HG02678 (cell line): ENCODE measurements around the gene SPINT2.
A peak's percentile ranks its signal among the peaks of the same experiment; 100 is the strongest.
"Not testable (repeated sequence)": the region's sequence is repeated elsewhere in the genome, so short reads cannot be mapped to it uniquely, and the experiment has no call there.

ENCODE experiments used
- ATAC-seq: cut with Tn5 transposase; IDR thresholded peaks from one replicate; pipeline ENCODE4 v1.9.1; 2021; ENCODE audit warnings: mild to moderate bottlenecking, moderate library complexity; ENCODE audit not compliant: unreplicated experiment

SPINT2 gene, protein sequence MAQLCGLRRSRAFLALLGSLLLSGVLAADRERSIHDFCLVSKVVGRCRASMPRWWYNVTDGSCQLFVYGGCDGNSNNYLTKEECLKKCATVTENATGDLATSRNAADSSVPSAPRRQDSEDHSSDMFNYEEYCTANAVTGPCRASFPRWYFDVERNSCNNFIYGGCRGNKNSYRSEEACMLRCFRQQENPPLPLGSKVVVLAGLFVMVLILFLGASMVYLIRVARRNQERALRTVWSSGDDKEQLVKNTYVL

DNA sequence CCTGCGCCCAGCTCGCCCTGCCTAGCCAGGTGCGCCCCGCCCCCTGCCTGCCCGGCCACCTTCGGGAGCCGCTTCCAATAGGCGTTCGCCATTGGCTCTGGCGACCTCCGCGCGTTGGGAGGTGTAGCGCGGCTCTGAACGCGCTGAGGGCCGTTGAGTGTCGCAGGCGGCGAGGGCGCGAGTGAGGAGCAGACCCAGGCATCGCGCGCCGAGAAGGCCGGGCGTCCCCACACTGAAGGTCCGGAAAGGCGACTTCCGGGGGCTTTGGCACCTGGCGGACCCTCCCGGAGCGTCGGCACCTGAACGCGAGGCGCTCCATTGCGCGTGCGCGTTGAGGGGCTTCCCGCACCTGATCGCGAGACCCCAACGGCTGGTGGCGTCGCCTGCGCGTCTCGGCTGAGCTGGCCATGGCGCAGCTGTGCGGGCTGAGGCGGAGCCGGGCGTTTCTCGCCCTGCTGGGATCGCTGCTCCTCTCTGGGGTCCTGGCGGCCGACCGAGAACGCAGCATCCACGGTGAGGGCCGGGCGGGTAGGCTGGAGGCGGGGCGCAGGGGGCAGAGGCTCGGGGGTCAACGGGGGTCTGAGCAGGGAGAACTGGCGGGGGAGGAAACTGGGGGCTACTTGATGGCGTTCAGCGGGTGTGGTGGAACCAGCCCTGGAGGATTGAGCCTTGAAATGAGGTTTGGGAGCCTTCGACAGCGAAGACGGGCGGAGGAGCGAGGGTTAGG, at the start of gene SPINT2:
Gene SPINT2 (plus strand): TSS at position 88 of the 727 bp plus-strand sequence. CDS start 320 bp downstream, at position 408.
- no peak for ATAC-seq

DNA sequence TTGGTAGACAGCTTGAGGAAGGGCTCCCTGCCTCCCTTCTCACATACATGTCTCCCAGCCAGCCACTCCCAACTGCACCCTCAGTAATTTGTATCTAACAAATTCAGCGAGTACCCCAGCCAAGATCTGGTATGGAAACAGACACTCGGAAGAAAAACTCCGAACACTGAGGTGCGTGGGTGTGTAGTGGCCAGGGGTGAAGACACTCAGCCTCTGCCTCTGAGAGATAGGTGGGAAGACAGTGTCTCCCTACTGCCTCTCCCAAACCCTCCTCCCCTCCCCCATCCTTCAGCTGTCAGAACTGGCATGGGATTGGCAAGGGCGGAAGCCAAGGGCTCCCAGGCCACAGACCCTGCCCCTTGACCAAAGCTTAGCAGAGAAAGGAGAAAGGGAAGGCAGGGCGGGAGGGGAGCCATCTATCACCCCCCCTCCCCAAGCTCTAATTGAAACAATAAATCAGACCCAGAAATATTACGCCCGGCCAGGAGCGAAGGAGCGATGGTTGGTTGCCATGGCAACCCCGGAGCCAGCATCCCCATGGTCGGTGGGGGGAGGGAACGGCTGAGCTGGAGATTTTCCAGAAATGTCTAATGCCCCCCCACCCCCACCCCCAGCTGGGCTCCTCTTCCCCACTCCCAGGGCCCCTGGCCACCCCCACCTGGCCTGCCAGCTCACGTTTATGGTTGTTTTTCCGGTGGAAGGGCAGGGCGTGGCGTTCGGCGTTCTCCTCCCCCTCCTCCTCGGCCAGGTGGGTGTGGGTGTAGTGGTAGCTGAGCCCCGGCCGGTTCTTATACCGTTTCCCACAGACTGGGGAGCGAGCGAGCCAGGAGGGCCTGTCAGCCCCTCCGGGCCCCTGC, 47.4 kb upstream of the SPINT2 start:
- ATAC-seq, result no peak

DNA sequence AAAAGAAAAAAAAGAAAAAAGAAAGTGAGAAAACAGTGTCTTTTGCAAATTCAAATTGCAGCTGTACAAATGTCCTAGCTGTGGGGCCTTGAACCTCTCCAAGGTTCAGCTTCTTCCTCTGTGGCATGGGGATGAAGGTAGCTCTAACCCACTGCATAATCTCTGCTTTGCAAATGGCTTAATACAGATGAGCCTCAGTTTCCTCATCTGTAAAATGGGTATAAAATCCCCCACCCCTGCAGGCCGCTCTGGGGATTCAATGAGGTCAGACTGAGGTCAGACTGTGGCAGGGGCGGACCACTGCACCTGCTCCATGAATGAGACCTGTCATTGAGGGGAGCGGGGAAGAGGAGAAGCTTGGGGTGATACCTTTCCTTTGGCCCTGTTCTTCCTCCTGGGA, 46.2 kb upstream of the SPINT2 start:
- no peak for ATAC-seq

DNA sequence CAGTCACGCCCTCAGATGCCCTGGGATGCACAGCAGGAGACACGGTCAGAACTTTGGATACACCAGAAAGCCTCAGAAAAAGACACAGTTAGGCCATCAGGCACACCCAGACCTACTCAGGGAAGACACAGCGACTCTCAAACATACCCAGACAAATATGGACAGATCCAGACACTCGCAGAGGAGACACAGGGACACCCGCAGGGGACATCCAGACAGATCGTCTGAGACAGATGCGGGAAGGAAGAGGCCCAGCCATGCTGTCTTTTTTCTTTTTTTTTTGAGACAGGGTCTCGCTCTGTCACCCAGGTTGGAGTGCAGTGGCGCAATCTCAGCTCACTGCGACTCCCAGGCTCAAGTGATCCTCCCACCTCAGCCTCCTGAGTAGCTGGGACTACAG, 45.2 kb upstream of the SPINT2 start:
- ATAC-seq, result no peak

DNA sequence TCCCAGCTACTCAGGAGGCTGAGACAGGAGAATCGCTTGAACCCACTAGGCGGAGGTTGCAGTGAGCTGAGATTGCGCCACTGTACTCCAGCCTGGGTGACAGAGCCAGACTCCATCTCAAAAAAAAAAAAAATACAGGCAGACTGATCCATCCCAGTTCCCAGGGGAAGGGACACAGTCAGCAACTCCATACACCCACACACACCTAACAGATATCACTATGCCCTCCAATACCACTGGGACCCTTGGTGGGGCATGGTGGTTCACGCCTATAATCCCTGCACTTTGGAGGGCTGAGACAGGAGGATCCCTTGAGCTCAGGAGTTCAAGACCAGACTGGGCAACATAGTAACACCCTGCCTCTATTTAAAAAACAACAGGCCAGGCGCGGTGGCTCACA, 43.0 kb upstream of the SPINT2 start:
- ATAC-seq, result no peak

DNA sequence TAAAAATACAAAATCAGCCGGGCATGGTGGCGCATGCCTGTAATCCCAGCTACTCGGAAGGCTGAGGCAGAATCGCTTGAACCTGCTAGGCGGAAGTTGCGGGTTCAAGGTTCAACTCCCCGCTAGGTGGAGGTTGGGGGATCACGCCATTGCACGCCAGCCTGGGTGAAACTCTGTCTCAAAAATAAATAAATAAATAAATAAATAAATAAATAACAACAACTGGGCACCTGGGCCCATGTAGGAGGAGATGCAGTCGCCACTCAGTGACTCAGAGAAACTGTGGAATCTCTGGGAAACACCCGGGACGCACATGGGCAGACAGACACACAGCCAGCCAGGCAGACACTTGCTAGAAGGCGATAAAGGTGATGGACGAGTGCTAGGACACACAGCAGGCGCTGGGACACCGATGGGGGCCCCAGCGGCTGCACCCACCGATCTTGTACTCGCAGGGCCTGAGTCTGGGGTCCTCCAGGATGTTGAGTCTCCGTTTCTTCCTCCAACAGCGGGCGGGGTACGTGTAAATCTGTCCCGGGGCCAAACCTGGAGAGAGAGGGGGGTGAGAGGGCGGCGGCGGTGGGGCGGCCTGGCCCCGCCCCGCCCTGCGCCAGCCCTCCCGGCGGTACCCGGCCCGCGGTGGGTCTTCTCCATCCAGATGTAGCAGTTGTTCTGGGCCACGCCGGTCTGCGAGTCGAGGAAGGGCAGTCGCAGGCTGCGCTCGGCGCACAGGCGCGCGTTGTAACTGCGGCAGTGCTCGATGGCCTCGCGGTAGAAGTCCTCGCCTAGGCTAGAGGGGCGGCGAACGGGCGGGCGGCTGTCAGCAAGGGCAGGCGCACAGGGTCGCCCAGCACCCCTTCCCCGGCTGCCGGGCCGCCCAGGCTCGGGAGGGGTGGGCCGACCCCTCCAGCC, 42.2 kb upstream of the SPINT2 start:
- no peak for ATAC-seq

DNA sequence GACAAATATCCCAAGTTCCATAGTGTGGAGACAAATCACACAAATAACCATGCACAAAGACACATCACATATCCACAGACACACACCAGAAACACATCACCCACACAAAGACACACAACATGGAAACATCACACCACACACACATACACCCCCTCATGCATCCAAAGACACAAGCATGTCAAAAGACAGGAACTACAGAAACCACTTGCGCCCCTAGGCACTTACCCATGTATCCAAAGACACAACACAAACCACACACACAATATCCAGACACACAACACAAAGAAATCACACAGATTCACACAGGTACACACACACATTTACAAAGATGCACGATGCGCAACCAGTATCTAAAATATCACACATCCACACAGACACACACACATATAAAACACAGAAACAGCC, 41.3 kb upstream of the SPINT2 start:
- ATAC-seq, result no peak

DNA sequence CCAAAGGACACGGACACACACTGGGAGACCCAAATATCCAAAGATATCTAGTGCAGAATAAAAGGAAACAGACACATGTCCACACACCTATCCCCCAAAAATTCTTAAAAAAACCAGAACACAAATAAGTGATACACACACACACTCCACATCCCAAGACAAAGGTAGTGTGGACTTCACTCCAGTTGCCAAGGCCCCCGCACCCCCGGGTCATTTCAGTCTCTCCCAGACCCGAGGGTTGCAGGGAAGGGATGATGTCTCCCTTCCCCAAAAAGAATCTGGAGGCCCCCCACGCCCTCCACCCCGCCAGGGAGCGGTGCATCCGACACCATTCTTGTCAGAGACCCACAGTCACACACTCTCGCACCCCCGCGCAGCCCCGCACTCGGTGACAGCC, 40.8 kb upstream of the SPINT2 start:
- ATAC-seq, result no peak

DNA sequence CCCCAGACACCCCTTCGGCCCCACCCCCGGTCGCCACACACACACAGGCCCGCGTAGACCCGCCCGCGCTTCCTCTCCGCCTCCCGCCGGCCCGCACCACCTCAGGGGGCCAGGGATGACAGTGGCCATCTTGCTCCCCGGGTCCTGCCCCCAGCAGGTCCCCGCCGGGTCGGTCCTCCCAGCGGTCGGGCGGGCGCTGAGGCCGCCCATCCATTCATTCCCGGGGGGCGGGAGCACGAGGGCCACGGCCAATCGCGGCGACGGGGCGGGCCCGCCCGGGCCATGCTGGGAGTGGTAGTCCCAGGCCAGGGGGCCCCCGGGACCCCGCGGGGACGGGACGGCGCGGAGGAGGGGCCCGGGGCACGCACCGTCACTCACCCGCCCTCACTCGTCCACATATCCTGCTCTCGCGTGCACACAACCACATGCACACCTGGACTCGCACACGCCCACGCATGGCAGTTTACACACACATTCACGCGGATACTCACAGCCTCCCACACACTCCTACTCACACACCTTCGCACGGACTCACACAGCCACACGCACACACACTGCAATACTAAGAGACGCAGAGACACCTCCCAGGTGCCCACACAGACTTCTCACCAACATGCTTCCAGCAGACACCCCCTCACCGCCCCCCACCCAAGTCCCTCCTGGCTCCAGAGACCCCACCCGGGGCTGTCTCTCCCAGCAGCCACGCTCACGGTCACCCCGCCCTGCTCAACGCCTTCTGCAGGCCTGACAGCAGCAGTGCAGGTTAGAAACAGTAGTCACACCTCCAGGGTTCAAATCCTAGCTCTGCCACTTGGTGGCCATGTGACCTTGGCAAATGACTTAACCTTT, 40.1 kb upstream of the SPINT2 start, which contains the start of gene DPF1:
Gene DPF1 (minus strand): TSS at position 209 of the 849 bp plus-strand sequence. CDS start 80 bp downstream, at position 129.
- ATAC-seq, result peak; percentile 83

DNA sequence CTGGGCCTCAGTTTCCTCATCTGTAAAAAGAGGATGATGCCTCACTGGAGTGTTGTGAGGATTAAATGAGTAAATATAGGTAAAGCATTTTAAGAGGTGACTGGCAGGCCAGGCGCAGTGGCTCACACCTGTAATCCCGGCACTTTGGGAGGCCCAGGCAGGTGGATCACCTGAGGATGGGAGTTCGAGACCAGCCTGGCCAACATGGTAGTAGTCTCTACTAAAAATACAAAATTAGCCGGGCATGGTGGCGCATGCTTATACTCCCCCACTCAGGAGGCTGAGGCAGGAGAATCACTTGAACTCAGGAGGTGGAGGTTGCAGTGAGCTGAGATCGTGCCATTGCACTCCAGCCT, 39.5 kb upstream of the SPINT2 start:
- ATAC-seq, result not testable (repeated sequence)

DNA sequence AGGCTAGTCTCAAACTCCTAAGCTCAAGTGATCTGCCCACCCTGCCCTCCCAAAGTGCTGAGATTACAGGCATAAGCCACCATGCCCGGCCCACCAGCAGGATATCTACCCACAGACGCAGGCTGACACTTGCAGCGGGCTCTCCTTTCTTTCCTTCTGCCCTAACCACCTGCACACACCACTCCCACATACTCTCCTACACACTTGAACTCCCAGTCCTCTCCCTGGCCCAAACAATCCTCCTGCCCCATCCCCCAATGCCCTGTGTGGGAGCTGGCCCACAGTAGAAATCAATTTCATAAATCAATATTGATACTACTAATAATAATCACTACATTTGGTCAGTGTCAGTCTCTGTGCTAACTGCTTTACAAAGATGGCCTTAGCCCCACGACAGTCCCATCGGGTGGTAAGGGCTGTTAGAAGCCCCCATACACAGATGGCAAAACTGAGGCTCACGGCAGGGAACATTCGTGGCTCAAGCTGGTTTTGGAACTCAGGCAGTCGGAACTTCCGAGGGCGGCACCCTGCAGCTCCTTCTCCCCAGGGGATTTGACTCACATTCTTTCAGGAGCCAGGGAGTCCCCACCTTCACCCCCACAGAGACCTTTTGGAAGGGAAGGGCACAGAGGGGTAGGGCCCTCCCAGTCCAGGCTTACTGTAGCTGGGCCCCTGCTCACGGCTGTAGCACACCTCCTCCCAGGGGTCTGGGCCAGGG, 36.9 kb upstream of the SPINT2 start:
- no peak for ATAC-seq

DNA sequence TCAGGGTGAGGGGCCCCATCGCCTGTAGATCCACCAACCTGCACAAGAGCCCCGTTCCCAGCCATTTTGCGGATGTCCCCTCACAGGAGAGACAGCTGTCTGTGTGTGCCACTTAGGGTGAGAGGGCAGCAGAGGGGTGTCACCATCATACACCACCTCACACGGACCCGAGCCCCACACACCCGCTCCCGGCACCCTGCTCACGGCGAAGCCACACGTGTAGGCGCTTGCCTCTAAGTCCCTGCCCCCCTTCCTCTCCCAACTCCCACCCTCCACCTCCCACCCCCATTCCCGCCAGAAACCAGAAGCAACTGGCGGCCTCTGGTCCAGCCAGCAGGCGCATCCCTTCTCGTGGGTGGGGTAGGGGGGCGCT, 36.4 kb upstream of the SPINT2 start:
- ATAC-seq, result no peak

DNA sequence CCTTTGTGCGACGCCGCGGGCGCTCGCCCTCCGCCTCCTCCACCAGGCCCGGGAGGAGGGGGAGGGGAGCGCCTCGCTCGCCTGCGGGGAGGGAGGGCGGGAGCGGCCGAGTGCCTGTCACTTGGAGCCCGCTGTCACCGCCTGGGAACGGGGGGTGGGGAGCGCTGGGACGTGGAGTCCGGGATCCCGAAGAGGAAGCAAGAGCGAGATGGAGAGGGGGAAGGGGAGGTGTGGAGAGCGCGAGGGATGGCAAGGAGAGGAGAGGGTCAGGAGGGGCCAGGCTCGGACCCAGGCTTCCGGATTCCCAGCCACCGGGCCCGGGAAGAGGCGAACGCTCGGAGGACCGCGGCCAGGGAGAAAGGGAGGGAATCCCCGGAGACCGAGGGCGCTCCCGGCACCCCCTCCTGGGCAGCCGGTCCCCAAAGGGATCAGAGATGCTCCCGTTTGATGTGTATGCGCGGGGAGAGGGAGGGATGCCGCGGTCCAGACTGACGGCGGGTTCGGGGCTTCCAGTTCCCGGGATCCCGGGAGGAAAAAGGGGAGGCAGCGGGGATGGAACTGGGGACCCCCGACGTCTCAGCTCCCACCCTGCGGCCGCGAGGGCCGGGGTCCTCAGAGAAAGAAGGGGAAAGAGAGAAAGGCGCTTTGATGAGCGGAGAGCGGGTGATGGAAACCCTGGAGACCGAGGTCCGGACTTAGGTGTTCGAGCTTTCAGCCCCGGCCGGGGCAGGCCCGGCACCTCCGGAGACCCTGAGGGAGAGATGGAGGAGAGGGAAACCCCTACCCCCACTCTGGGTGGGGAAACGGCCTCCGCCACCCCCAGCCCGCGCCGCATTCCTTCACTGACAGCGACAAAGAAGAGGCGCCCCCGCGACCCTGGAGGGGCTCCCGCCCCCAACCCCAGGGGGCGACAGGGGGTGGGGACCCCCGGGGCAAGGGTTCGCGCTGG, 35.6 kb upstream of the SPINT2 start:
- ATAC-seq, result no peak

DNA sequence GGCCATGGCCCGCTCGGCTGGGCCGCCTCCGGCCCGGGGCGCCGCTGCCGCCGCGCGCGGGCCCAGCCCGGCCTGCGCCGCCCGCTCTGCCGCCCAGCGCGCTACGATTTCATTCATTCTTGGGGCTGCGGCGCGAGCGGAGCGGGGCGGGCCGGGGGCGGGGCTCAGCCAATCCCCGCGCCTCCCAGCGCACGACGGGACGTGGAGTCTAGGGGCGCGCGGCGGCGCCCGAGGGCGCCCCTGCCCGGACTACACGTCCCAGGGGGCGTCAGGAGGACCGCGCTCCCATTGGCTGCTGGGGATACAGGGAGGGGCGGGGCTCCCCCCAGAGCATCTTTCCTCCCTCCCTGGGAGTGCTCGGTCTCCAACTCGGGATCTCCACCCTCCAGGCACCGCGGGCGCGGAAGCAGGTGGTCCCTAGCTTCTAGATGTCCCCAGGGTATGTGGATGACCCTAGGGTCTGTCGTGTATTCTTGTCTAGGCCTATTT, 34.7 kb upstream of the SPINT2 start:
- ATAC-seq, result peak; percentile 74

DNA sequence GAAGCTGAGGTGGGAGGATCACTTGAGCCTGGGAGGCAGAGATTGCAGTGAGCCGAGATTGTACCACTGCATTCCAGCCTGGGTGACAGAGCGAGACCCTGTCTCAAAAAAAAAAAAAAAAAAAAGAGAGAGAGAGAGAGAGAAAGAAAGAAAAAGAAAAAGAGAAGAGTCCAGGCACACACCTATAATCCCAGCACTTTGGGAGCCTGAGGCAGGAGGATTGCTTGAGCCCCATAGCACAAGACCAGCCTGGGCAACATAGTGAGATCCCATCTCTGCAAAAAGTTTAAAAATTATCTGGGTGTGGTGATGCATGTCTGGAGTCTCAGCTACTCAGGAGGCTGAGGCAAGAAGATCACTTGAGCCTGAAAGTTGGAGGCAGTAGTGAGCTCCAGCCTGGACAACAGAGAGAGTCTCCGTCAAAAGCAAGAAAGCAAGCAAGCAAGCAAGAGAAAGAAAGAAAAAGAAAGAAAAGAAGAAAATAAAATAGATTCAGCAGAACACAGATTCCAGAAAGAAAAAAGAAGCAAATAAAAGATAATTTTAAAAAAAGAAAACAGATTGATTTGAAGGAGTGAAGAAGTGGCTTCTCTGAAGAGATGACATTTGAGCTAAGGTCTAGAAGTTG, 33.8 kb upstream of the SPINT2 start:
- ATAC-seq, result not testable (repeated sequence)

DNA sequence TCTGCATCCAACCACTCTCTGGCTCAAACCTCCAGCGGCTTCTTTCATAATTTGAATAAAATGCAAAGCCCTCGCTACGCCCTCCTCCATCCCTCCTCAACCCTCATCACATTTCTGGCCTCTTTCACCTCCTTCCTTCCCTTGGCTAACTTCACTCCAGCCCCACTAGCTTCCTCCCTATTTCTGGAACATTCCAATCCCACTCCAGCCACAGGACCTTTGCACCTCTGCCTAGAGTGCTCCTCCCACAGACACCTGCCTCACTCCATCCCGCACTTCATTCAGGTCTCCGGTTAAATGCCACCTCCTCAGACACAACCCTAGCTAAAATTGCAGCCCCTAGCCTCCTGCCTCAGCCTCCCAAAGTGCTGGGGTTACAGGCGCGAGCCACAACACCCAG, 32.5 kb upstream of the SPINT2 start:
- no peak for ATAC-seq

DNA sequence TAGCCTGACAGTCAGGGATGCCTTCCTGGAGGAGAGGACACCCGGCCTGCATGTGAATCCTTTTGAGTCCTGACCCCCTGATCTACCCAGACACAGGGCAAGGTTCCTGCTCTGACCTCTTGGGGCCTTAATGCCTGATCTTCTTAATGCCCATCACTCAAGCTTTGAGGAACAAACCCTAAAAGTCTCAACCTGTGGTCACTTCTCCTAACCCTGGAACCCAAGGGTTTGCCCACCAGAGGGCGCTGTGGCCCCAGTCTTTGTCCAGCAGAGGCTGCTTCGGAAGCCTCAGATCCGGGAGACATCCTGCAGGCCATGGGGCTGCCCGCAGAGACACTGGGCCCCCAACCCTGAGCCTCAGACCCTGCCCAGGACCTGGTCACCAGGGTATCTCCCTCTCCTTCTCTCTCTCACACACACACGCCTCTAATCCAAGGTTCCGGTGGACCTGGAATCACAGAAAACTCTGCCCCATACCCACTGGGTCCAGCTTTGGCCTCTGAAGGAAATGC, 30.6 kb upstream of the SPINT2 start:
- ATAC-seq, result no peak
